DMS114 treated with DMSO at 0.1 percent for 48 hours (cell line): ENCODE results near the gene SRSF4.
"Not testable (repeated sequence)": the region's sequence is repeated elsewhere in the genome, so short reads cannot be mapped to it uniquely, and the experiment has no call there.

ENCODE experiments used
- DNase-seq: peaks from one replicate; lab custom pipeline; 2025; ENCODE audit not compliant: unreplicated experiment; lab: John Stamatoyannopoulos, UW

The SRSF4 gene

GRCh38 chr1:29125788-29126187 is 55.9 kb downstream of the SRSF4 start:
- DNase-seq, result no peak

GRCh38 chr1:29125237-29125641 is 56.5 kb downstream of the SRSF4 start:
- no peak for DNase-seq

DNA sequence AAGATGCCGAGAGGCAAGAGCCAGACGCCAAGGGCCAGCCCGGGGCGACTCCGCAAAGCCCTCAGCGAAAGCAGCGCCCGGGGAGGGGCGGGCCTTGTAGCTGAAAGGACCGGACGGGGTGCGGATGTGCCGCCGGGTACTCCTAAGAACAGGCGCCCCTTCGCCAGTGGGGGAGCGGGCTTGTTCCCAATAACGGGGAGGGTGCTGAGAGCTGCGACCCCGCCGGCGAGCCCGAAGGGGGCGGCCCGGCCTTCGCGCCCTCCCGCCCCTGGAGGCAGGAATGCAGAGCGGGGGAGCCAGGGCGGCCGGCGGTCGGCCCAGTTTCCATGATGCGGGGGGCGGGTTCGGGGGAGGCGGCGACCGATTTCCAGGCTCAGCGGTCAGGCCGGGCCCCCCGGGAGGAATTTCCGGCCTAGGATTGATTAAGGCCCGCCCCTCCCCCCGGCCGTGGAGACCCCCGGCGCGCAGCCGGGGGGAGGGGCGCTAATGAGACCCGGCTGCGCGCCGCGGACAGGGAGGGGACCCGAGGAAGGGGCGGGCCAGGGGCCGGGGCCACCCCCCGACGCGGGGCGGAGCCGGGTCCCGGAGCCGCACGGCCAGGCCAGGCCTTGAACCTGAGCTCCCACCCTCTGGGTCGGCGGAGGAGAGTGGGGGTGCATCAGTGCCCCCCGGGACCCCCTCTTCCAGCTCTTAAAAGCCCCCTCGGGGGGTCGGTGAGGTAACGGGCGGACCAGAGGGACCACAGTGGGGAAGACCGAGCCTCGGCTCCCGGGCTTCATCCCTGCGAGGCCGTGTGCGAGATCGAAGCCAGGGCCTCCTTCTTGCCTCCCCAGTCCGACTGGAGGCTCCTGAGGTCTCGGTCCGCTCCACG is 57.1 kb downstream of the SRSF4 start:
- peak; percentile 32 for DNase-seq

- no peak for DNase-seq
Measured at GRCh38 chr1:29123887-29124365, 57.8 kb downstream of the SRSF4 start, which contains the start of gene TMEM200B. Gene TMEM200B, minus strand, starts transcription at chr1:29123903. Its CDS starts 2,075 bp downstream, at chr1:29121828.

DNA sequence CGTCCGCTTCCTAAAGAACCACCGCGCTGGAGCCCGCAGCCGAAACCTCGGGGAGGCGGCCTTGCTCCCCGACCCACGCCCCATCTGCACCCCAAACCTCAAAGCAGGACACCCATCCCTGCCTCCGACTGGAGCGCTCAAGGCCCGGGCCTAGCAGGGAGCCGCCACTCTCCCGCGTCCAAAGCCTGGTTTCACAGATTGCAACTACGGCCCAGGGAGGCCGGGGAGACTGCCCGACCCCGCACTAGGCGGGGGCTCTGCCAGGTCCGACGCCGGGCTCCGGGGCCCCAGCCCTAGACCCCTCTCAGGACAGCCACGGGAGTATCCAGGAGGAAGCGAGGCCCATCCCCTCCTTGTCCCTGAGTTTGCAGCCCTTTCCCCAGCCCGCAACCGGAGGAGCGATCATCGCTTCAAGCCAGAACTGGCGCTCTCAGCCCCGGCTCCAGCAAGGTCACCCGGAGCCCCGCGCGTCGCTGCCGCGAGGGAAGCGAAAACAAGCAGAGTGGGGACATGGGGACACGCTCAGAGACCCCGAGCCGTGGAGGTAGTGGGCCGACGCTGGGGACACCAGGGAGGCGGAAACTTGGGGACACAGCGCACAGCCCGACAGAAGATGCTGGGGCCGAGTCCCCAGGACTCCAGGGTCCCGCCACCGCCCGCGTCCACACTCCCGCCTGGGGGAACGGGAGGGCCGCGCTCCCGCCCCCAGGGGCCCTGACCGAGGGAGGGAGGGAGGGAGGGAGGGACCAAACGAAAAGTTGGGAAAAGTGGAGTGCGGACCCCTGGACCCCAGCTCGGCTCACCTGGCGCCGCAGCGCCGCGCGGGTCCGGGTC is 58.4 kb downstream of the SRSF4 start:
- DNase-seq, result no peak

DNA sequence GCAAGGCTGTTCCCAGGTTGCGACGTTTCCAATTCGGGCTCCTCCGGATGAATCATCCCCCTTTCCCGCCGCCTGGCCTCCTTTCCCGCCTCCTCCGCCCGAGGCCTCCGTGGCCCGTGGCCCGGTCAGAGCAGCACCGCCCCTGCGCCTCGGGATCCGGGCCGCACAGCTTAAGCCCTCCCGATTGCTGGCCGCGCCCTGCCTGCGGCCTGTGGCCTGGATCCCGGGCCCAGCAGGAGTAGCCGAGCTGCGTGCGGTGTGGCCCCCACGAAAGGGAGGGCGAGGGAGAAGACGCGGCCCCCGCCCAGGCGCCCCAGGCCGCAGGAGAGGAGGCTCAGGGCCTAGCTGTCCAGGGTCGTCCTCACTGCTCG is 59.0 kb downstream of the SRSF4 start:
- DNase-seq, result no peak

DNA sequence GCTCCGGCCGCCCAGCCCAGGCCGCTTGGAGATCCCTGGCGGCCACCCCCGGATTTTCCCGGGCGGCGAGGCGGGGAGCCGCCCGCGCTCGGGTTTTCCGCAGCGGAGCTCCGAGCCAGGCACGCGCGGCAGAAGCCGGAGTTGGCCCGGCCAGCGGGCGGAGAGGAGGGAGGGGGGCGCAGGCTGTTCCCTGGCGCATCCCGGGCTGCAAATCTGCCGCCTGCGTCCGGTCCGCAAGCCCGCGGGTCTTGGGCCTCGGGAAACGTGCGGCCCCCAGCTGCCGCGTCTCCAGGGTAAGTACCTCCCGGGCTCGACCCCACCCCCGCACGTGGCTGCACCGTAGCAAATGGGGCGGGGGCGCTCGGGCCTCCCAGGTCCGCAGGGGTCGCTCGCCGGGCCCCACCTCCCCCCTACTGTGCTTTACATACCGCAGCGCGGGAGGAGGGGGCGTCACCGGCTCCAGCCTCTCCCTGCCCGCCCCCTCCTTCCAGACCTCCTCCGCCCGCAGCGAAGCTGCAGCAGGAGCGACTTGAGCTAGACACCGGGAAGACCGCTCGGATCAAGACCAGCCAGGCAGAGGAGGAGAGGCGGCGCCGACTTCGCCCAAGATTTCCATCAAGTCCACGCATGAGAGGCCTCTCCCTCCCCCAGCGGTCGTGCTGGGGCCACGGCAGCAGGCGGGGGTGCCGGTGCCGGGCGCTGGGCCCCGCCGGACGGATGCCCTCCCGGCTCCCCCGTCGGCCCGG is 59.6 kb downstream of the SRSF4 start:
- DNase-seq, result no peak

- no peak for DNase-seq
Measured at GRCh38 chr1:29121516-29121935, 60.2 kb downstream of the SRSF4 start.

DNA sequence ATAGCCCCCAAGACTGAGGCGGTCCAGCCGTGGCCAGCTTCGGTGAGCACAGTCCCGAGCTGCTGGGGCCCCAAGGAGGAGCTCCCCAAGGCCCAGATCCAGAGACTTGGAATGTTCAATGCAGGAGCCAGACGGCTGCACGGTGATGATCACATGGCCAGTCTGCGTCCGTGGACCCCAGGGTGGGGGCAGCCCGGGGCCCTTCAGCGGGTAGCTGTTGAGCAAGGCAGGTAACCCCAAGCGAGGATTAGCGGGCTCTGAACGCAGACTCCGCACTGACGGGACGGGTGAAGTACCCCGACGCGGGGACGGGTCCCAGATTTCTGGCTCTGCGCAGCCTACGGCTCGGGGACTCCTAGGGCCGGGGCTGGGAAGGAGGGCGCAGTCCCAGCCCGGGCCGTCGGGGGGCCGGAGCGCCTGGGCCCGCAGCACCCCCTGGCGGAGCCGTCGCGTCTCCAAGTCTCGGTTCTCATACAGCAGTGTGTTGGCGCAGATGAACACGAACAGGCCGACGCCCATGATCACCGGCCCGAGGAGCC is 60.7 kb downstream of the SRSF4 start:
- DNase-seq, result peak; percentile 52

GRCh38 chr1:29120367-29120766 is 61.3 kb downstream of the SRSF4 start:
- DNase-seq, result no peak

DNA sequence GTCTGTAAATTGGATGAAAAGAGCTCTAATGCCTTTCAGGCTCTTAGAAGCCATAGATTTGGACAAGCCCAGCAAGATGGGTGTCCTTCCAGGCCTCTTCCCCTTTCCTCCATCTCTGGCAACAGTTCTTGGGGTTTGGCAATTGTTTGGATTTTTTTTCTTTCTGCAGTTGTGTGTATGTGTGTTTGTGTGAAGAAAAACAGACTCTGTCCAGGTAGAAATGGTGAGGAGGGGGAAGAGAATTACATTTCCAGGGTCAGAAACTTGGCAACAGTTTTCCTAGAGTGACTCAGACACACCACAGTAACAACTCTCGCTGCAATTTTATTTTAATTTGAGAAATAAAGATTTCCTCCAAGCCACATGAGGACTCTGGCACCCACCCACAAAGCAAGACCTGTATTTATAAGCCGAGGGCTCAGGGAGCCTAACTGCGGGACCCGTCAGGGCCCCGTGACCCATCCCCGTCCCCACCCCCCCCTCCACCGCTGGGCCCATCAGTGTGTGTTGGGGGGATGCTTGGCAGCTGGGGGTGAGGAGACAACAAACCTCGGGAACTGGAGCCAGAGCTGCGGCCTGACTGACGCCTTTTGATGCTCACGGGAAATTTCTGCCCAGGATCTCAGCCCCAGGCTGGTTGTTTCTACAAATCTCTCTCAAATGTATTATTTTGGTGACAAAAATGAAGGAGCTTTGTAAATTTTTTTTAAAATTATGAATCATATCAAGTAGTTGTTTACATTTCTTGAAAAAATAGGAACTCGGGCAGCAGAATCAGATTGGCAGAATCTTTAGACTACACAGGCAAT is 62.4 kb downstream of the SRSF4 start:
- no peak for DNase-seq

GRCh38 chr1:29117381-29117780 is 64.3 kb downstream of the SRSF4 start:
- no peak for DNase-seq

GRCh38 chr1:29114654-29115053 is 67.0 kb downstream of the SRSF4 start:
- DNase-seq, result no peak

DNA sequence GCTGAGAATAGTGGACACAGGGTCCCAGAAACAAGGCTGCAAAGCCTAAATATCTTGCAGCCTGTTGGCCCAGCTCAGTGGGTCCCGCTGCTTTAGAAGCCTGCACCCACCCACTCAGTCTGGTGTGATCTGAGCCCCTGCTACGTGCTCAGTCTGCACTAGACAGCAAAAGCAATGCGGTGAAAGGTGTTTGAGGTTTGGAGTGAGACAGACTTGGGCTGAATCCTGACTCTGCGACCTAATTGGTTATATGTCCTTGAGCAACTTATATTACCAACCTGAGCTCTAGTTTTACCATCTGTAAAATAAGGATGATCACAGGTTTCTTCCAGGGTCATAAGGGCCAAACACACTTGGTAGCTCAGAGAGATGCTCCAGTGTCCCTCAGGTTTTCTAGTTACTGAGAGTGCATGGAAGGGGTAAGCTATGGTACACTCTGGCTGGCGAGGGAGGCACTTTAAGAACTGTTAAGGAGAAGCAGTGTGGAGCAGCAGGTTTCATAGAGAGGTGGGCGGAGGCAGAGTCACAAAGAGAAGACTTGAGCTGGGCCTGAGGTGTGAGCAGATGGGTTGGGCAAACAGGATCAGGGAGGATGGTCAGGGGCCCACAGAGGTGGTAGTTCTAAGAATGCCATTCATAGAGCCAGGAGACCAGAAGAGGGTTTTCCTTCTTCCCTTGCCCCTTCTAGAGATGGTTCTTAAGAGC is 68.1 kb downstream of the SRSF4 start:
- no peak for DNase-seq

DNA sequence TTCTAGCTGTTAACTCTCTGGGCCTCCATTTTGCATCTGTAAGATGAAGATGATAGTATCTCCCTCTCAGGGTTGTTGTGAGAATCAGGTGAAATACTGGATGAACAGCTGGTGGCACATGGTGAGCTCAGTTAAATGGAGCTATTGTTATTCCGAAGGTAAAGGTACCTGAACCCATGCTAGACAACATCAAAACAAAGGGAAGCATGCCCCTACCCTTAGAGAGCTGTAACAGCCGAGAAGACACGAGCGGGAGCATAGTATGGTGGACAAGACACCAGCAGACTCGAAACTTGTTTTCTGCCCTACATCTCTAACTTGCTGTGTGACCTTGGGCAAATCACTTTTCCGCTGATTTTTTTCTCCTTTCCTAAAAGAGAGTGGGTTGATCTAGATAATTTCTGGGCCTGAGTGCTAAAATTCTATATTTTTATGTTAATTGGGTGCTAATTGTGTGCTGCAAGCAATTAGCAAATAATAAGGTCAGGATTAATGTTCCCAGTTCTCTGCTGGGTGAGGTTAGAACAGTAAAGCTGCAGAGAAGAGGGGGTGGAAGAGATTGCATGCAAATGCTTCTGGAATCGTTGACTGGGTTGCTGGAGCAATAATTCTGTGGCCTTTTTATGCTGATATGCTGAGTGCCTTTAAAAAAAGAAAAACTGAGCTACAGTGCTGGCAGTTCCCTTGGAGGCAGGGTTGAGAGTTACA is 68.8 kb downstream of the SRSF4 start:
- no peak for DNase-seq

DNA sequence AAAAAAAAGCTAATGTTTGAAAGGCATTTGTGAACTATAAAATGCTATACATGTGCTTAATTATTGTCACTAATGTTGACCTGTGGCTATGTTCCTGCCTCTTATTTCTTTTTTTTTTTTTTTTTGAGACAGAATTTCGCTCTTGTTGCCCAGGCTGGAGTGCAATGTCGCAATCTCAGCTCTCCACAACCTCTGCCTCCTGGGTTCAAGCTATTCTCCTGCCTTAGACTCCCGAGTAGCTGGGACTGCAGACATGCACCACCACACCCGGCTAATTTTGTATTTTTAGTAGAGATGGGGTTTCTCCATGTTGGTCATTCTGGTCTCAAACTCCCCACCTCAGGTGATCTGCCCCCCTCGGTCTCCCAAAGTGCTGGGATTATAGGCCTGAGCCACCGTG is 73.7 kb downstream of the SRSF4 start:
- not testable (repeated sequence) for DNase-seq

GRCh38 chr1:29105822-29106221 is 75.9 kb downstream of the SRSF4 start:
- DNase-seq, result no peak

DNA sequence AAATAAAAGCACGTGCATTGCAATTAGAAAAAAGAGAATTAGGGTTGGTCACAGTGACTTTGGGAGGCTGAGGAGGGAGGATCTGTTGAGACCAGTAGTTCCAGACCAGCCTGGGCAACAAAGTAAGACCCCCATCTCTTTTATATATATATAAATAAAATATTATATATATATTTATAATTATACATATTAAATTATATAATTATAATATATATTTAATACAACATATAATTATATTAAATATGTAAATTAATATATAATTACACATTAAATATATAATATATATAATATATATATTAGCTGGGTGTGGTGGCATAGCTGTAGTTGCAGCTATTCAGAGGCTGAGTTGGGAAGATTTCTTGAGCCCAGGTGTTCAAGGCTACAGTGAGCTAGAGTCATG is 81.2 kb downstream of the SRSF4 start:
- DNase-seq, result no peak

GRCh38 chr1:29099286-29099685 is 82.4 kb downstream of the SRSF4 start:
- no peak for DNase-seq
